Measurements from ENCODE around the gene PRPF40B.

DNA sequence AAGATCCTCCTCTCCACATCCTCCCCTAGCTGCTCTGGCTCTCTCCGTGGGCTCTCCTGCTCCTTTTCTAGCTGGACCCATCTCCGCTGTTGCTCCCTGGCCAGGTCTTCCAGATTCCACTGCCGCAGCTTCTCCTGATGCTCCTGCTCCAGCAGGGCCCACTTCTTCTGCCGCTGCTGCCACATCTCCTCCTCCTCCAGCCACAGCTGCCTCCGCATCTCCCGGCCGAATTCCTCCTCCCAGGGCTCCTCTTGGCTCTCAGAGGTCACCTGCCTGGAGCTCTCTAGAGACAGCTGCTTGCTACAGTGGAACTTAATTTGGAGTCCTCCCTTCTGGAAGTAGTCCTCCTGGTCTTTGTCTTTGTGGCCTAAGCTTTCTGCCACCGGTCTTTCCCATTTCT, 23.4 kb upstream of the PRPF40B start:
- TF ChIP-seq CTCF (IDR thresholded peaks at IDR 0.05), result no peak
- no peak for TF ChIP-seq POLR2A (IDR thresholded peaks at IDR 0.05)

Measured in testis (tissue), 2 donors.